Measurements from ENCODE around the gene UNKL.

Gene UNKL

GRCh38 chr16:1444730-1445517, 30.4 kb upstream of the UNKL start:
- DNase-seq: no peak
- Histone ChIP-seq H3K4me1 (ENCODE audit: insufficient read depth, low read length) (no peaks in the 10 kb centered on the region), H3K9me3 (ENCODE audit: insufficient read depth, low read length, severe bottlenecking) (no peaks in the 10 kb centered on the region), H3K4me3 (ENCODE audit: low read depth in 1 of 2, low read length in 2 of 2) (no peak overlapping the region), H2AFZ (ENCODE audit: low read depth, low read length) (no peak overlapping the region), H3K4me2 (ENCODE audit: insufficient read depth, low read length) (no peak overlapping the region), H3K27ac (ENCODE audit: low read length) (no peak overlapping the region), H3K79me2 (ENCODE audit: insufficient read depth, low read length) (no peaks in the 10 kb centered on the region), H3K9ac (ENCODE audit: low read depth, low read length) (no peak overlapping the region), H4K20me1 (ENCODE audit: insufficient read depth, low read length) (peaks cover 11% of the 10 kb centered on the region; the same call in 1 of the 2 replicates), H3K27me3 (ENCODE audit: insufficient read depth, low read length, poor library complexity) (no peaks in the 10 kb centered on the region), H3K36me3 (ENCODE audit: insufficient read depth, low read length) (peaks cover 36% of the 10 kb centered on the region)
- ATAC-seq (ENCODE audit: insufficient read depth, low read depth): no peak
- TF ChIP-seq CTCF (IDR thresholded peaks at IDR 0.05; ENCODE audit: borderline replicate concordance, extremely low read depth, low read length, poor library complexity, severe bottlenecking) (no peak), EZH2 (IDR thresholded peaks at IDR 0.05; ENCODE audit: borderline replicate concordance, low read depth, low read length, severe bottlenecking) (no peak)

GRCh38 chr16:1443980-1444729, 29.7 kb upstream of the UNKL start, which contains the start of gene CCDC154:
TSS of gene CCDC154 (minus strand) at chr16:1444556. CDS start at chr16:1444322, 234 bp downstream.
- TF ChIP-seq EZH2 (IDR thresholded peaks at IDR 0.05; ENCODE audit: borderline replicate concordance, low read depth, low read length, severe bottlenecking) (no peak), CTCF (IDR thresholded peaks at IDR 0.05; ENCODE audit: borderline replicate concordance, extremely low read depth, low read length, poor library complexity, severe bottlenecking) (no peak)
- Histone ChIP-seq H4K20me1 (ENCODE audit: insufficient read depth, low read length) (peaks cover 6% of the 10 kb centered on the region; the same call in 1 of the 2 replicates), H3K9ac (ENCODE audit: low read depth, low read length) (no peak within 1 kb of the TSS), H2AFZ (ENCODE audit: low read depth, low read length) (no peak within 1 kb of the TSS), H3K79me2 (ENCODE audit: insufficient read depth, low read length) (no peaks in the 10 kb centered on the region), H3K9me3 (ENCODE audit: insufficient read depth, low read length, severe bottlenecking) (no peaks in the 10 kb centered on the region), H3K36me3 (ENCODE audit: insufficient read depth, low read length) (peaks cover 30% of the 10 kb centered on the region), H3K27me3 (ENCODE audit: insufficient read depth, low read length, poor library complexity) (no peaks in the 10 kb centered on the region), H3K4me3 (ENCODE audit: low read depth in 1 of 2, low read length in 2 of 2) (no peak within 1 kb of the TSS), H3K4me1 (ENCODE audit: insufficient read depth, low read length) (no peaks in the 10 kb centered on the region), H3K27ac (ENCODE audit: low read length) (no peak within 1 kb of the TSS), H3K4me2 (ENCODE audit: insufficient read depth, low read length) (no peak within 1 kb of the TSS)
- ATAC-seq (ENCODE audit: insufficient read depth, low read depth) (no peak), DNase-seq (no peak)

GRCh38 chr16:1443403-1443973, 29.0 kb upstream of the UNKL start:
- H4K20me1 ChIP-seq (ENCODE audit: insufficient read depth, low read length): peaks cover 4% of the 10 kb centered on the region; the same call in 1 of the 2 replicates
- H3K27me3 ChIP-seq (ENCODE audit: insufficient read depth, low read length, poor library complexity): no peaks in the 10 kb centered on the region
- no peak overlapping the region for H3K27ac ChIP-seq (ENCODE audit: low read length)
- no peak overlapping the region for H3K9ac ChIP-seq (ENCODE audit: low read depth, low read length)
- TF ChIP-seq CTCF (IDR thresholded peaks at IDR 0.05; ENCODE audit: borderline replicate concordance, extremely low read depth, low read length, poor library complexity, severe bottlenecking) (no peak), EZH2 (IDR thresholded peaks at IDR 0.05; ENCODE audit: borderline replicate concordance, low read depth, low read length, severe bottlenecking) (no peak)
- H3K9me3 ChIP-seq (ENCODE audit: insufficient read depth, low read length, severe bottlenecking): no peaks in the 10 kb centered on the region
- no peak overlapping the region for H3K4me3 ChIP-seq (ENCODE audit: low read depth in 1 of 2, low read length in 2 of 2)
- H2AFZ ChIP-seq (ENCODE audit: low read depth, low read length): no peak overlapping the region
- no peaks in the 10 kb centered on the region for H3K79me2 ChIP-seq (ENCODE audit: insufficient read depth, low read length)
- H3K36me3 ChIP-seq (ENCODE audit: insufficient read depth, low read length): peaks cover 26% of the 10 kb centered on the region
- DNase-seq: no peak
- ATAC-seq (ENCODE audit: insufficient read depth, low read depth): no peak; the same call in 2 of the 3 replicates
- H3K4me1 ChIP-seq (ENCODE audit: insufficient read depth, low read length): no peaks in the 10 kb centered on the region
- no peak overlapping the region for H3K4me2 ChIP-seq (ENCODE audit: insufficient read depth, low read length)
